Measurements from ENCODE around the gene LRRC8E.

GRCh38 chr19:7916103-7916954, 28.0 kb downstream of the LRRC8E start:
- TF ChIP-seq CTCF (conservative IDR thresholded peaks at IDR 0.05 in 1 of 2, IDR thresholded peaks at IDR 0.05 in 1 of 2; ENCODE audit: extremely low read depth in 1 of 2, insufficient read depth in 1 of 2, low read depth in 1 of 2, low read length in 2 of 2): no peak
- TF ChIP-seq EZH2 (IDR thresholded peaks at IDR 0.05; ENCODE audit: borderline replicate concordance, low read length): no peak

Measured in mammary epithelial cell (primary cell).